GM19467 (cell line): Measurements from ENCODE around the gene MYL6.
"Not testable (repeated sequence)": the region's sequence is repeated elsewhere in the genome, so short reads cannot be mapped to it uniquely, and the experiment has no call there.

Source experiments
- ATAC-seq: cut with Tn5 transposase; IDR thresholded peaks from one replicate; pipeline ENCODE4 v1.9.1; 2021; ENCODE audit warnings: mild to moderate bottlenecking, moderate library complexity; ENCODE audit not compliant: unreplicated experiment

The MYL6 gene

DNA sequence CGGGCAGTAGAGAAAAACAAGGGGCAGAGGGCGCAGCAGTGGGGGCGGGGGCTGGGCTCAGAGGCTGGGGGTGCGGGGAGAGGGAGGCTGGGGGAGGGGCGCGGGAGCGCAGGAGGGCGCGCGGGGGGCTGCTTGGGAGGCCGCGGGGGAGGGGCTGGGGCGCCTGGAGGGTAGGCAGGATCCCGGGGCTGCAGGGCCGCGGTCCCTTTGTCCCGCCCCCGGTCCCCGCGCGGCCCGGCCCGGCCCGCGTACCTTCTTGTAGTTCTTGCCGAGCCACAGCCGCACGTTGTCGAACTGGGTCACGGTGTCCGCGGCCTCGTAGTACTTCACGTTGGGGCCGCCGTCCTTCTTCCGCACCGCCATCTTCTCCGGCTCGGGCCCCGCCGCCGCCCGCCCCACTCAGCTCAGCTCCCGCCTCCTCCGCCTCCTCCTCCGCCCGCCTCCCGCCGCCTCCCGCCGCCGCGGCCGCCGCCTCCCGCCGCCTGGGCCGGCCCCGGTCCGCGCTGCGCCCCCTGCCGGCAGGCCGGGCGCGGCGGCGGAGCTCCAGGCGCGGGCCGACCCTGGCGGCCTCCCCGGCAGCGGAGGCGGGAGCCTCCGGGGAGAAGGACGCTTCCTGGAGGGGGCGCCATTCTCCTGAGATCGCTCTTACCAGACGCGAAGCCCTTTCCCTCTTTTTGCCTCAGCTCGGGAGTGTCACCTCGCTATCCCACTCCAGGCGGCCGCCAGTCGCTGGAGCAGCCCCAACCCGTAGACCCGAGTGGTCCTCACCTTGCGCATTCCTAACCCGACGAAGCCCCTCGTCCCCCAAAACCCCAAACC, 31.1 kb downstream of the MYL6 start, which contains the start of gene SMARCC2:
SMARCC2 (minus strand) TSS at position 385 of the 819 bp plus-strand sequence; CDS start at position 363, 22 bp downstream.
- peak; percentile 69 for ATAC-seq

GRCh38 chr12:56189918-56190694, 31.9 kb downstream of the MYL6 start:
- ATAC-seq: peak; percentile 30

DNA sequence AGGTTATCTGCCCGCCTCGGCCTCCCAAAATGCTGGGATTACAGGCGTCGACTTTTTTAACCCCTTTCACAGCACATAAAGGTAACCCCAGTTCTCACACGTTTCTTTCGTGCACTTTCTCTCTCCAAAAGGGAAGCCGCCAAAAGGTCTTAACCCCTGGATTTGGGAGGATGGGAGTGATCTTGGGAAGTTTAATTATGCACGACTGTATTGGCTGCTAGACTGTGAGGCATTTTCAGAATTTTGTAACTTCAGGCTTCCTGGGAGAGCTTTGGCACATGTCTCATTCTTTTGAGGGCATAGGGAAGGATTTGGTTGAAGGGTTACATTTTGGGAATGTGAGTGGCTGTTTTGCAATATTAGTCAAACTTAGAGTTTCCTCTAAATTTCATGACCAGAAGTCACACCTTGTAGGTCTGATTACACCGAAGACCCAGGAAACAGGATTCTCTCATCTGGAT, 32.6 kb downstream of the MYL6 start:
- ATAC-seq: no peak

- no peak for ATAC-seq
These were observed 34.4 kb downstream of the MYL6 start for GRCh38 chr12:56192582-56192981.

- no peak for ATAC-seq
These were observed 34.9 kb downstream of the MYL6 start for GRCh38 chr12:56193025-56193578.

- not testable (repeated sequence) for ATAC-seq
These were observed 38.8 kb downstream of the MYL6 start for GRCh38 chr12:56196818-56197550.

DNA sequence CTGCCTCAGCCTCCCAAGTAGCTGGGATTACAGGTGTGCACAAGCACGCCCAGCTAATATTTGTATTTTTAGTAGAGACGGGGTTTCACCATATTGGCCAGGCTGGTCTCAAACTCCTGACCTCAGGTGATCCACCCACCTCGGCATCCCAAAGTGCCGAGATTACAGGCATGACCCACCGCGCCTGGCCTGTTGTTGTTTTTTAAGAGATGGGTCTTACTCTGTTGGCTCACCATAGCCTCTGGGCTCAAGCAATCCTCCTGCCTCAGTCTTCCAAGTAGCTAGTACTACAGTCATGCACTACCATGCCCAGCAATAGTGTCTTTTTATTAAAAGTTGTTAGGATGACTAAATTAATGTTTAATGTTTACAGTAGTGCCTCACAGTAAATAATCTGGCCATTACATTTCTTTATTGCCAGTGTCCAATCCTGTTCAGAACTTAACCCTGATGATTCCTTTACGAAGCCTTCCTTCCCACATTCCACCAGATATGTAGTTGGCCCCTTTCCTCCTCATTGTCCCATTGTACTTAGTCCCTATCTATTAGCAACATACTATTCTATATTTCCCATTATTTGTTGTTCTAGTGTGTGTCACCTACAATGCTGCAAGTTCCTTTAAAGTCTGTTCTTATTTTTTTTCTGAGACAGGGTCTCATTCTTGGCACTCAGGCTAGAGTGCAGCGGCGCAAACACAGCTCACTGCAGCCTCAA, 39.9 kb downstream of the MYL6 start:
- no peak for ATAC-seq

DNA sequence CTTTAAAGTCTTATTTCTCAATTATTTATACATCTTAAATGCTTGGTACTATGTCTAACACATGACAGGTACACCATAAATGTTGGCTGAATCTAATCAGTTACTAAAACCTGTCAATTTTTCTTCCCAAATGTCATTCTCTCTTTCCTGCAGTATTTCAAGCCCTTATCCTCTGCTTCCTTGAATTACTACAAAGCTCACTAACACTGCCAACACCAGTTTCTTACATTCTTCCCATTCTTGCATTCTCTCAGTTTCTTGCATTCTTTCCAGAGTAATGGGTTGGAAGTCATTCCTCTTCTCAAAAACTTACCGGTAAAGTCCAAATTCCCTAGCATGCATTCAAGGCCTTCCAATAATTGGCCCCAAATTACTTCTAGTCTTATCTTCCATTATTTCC, 40.7 kb downstream of the MYL6 start:
- no peak for ATAC-seq

DNA sequence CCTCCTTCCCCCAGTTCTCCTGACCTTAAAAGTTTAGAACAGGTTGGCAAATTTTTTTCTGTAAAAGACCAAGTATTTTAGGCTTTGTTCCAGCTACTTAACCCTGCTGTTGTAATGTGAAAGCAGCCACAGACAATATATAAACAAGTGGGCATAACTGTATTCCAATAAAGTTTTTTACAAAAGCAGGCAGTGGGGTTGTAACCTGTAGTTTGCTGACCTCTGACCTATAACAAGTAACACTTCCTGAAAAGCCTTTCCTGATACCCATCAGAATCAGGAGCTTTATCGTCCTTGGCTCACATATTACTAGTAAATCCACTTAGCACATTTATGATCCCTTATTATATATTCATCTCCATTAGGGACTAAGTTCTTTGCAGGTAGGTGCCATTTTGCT, 44.2 kb downstream of the MYL6 start:
- ATAC-seq: no peak

DNA sequence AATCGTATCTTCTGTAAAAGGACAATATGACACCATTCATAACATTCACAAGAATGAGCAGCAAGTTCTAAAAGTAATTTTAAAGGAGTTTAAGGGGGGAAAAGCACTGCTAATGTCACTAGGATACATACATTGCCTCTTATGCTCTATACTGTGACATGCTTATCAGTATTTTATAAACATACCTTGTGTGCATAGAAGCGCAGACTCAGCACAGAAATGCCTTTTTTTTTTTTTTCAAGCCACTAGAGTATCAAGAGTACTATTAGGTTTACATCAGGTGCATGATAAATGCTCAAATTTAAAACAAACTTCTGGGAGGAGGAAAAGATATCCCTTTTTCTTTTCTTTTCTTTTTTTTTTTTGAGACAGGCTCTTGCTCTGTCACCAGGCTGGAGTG, 44.7 kb downstream of the MYL6 start:
- no peak for ATAC-seq

DNA sequence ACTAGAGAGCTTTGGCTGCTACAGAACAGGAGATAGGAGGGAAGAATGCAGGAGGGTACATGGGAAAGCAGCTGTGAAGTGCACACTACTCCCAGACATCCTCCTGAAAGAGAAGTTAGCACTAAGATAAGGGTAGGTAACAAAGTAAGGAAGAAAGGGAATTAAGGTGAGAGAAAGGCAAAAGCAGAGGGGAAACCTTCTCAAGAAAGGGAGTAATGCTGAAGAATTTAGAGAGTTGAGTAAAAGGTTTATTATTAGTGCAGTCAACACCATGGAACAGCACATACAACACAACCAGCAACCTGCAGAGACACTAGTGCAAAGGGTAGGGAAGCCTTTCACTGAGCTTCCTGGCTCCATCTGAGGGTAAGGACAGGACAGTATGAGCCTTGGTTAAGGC, 46.1 kb downstream of the MYL6 start:
- ATAC-seq: no peak

- no peak for ATAC-seq
These were observed 47.3 kb downstream of the MYL6 start for GRCh38 chr12:56205445-56205844.

DNA sequence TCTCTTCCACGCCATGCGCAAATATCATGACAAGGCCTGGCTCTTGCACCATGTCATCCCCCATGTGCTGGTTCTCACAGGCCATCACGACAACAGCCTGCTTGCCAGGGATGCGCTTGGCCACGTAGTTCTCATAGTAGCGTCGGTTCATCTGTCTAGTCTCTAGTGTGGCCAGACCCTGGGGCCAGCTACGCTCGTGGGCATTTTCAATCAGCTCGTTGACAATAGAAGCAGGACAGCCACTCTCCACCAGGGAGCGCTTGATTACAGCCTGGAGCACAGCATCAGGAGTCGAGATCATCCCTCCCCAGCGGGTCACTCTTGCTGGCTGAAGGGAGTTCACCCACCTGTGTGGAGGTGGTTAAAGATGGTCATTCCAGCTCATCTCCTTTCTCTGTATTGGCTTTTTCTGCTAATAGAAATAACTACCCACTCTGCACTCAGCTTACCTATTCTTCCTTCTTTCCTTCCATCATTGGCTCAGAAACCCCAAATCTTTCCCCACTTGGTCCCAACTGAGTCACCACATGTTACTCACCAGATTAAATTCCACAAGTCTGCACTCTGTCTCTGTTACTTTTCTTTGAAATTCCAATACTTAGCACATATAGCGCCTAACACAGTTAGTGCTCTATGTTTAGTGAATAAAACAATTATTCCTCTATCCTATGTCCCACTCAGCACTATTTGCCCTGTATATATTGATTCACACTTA, 48.5 kb downstream of the MYL6 start:
- ATAC-seq: no peak

GRCh38 chr12:56208006-56208405, 49.8 kb downstream of the MYL6 start:
- ATAC-seq: no peak
